B cell (primary cell): ENCODE data around the gene TRMT61A.

Source experiments
- EZH2 ChIP-seq: IDR thresholded peaks from 2 replicates; pipeline ENCODE4 v1.6.1; 2012; ENCODE audit warnings: borderline replicate concordance, low read depth, mild to moderate bottlenecking, moderate library complexity, low read length; ENCODE audit not compliant: insufficient read depth, poor library complexity, severe bottlenecking
- TF ChIP-seq, protein P1 (sequence below): fragments of 200-600 bp; IDR thresholded peaks from one replicate; pipeline ENCODE4 v1.8.0; 2022; ENCODE audit warnings: antibody characterized with exemption, mild to moderate bottlenecking

DNA sequence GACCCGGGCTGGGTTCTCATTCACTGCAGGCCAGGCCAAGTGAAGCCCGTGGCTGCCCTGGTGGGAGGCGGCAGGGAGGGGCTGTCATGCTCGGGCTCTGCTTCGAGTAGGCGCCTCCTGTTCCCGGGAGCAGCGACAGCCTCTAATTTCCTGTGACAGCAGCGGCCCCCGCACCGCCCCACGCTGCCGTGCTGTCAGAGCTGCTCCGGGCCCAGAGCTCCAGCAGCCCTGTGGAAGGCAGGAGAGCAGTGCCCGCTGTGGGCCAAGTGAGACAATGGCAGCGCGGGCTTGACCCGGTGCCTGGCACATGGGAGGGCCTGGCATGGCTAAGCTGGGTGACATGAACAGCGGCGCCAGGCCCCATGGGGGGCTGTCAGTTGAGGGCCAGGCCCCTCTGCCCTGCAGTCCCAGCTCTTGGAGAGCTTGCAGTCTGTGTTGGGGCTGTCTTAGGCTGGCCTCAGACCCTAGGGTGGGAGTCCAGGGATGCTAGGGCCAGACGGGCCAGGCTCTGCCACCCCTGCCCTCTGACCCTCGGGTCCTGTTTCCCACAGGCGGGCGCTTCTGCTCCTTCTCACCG is 5.1 kb downstream of the TRMT61A start:
- TF ChIP-seq, protein P1, sequence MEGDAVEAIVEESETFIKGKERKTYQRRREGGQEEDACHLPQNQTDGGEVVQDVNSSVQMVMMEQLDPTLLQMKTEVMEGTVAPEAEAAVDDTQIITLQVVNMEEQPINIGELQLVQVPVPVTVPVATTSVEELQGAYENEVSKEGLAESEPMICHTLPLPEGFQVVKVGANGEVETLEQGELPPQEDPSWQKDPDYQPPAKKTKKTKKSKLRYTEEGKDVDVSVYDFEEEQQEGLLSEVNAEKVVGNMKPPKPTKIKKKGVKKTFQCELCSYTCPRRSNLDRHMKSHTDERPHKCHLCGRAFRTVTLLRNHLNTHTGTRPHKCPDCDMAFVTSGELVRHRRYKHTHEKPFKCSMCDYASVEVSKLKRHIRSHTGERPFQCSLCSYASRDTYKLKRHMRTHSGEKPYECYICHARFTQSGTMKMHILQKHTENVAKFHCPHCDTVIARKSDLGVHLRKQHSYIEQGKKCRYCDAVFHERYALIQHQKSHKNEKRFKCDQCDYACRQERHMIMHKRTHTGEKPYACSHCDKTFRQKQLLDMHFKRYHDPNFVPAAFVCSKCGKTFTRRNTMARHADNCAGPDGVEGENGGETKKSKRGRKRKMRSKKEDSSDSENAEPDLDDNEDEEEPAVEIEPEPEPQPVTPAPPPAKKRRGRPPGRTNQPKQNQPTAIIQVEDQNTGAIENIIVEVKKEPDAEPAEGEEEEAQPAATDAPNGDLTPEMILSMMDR: no peak
- TF ChIP-seq EZH2: no peak
